ENCODE results near the gene NEURL1B. TPM values are rescaled to one million over a fixed set of nuclear protein-coding genes. Genes with fewer than 3 reads are reported as not detected.

NEURL1B gene
- total and polyA plus RNA-seq, 2 experiments from 2014 or later, result 0.65 to 5.8 TPM

- DNase-seq (ENCODE audit: low spot score), result peak; percentile 71
- H4K20me1 ChIP-seq (ENCODE audit: insufficient read depth, poor library complexity, severe bottlenecking), result no peaks in the 10 kb centered on the region
- H3K4me1 ChIP-seq (ENCODE audit: insufficient read depth), result peaks cover 24% of the 10 kb centered on the region
- H3K79me2 ChIP-seq, result no peaks in the 10 kb centered on the region
- 9% methylated on average over 19 of the region's 22 CpGs for whole genome bisulfite sequencing (ENCODE audit: low lambda C conversion rate, missing lambda C conversion rate)
- peak overlapping the region; percentile 75 for H3K27ac ChIP-seq
- no peaks in the 10 kb centered on the region for H3K9me3 ChIP-seq (ENCODE audit: low read depth)
- no peak overlapping the region for H3K4me3 ChIP-seq
- H3K36me3 ChIP-seq (replicated peaks; ENCODE audit: insufficient read depth, low read depth), result no peaks in the 10 kb centered on the region
- no peaks in the 10 kb centered on the region for H3K27me3 ChIP-seq
- peak overlapping the region; percentile 71 for H3K4me2 ChIP-seq
- peak overlapping the region; percentile 47 for H2AFZ ChIP-seq
- TF ChIP-seq EZH2 (IDR thresholded peaks at IDR 0.05; ENCODE audit: borderline replicate concordance), result no peak
- TF ChIP-seq EZH2phosphoT487 (IDR thresholded peaks at IDR 0.05; ENCODE audit: low read depth, severe bottlenecking, unreplicated experiment), result no peak
- no peak for TF ChIP-seq CTCF (IDR thresholded peaks at IDR 0.05; ENCODE audit: poor library complexity)
- H3K9me2 ChIP-seq (replicated peaks; ENCODE audit: insufficient read depth), result no peaks in the 10 kb centered on the region
Measured at GRCh38 chr5:172700365-172701290, 59.6 kb downstream of the NEURL1B start.

- H3K36me3 ChIP-seq (replicated peaks; ENCODE audit: insufficient read depth, low read depth), result no peaks in the 10 kb centered on the region
- DNase-seq (ENCODE audit: low spot score), result no peak
- no peak overlapping the region for H3K4me3 ChIP-seq
- H2AFZ ChIP-seq, result no peak overlapping the region
- H3K9me2 ChIP-seq (replicated peaks; ENCODE audit: insufficient read depth), result no peaks in the 10 kb centered on the region
- no peaks in the 10 kb centered on the region for H3K27me3 ChIP-seq
- peaks cover 24% of the 10 kb centered on the region for H3K4me1 ChIP-seq (ENCODE audit: insufficient read depth)
- no peaks in the 10 kb centered on the region for H3K9me3 ChIP-seq (ENCODE audit: low read depth)
- H4K20me1 ChIP-seq (ENCODE audit: insufficient read depth, poor library complexity, severe bottlenecking), result no peaks in the 10 kb centered on the region
- H3K79me2 ChIP-seq, result no peaks in the 10 kb centered on the region
- peak overlapping the region; percentile 71 for H3K4me2 ChIP-seq
- 51% methylated on average over 5 of the region's 5 CpGs for WGBS (ENCODE audit: low lambda C conversion rate, missing lambda C conversion rate)
- TF ChIP-seq EZH2phosphoT487 (IDR thresholded peaks at IDR 0.05; ENCODE audit: low read depth, severe bottlenecking, unreplicated experiment), result no peak
- TF ChIP-seq EZH2 (IDR thresholded peaks at IDR 0.05; ENCODE audit: borderline replicate concordance), result no peak
- no peak for TF ChIP-seq CTCF (IDR thresholded peaks at IDR 0.05; ENCODE audit: poor library complexity)
- H3K27ac ChIP-seq, result peak overlapping the region; percentile 8
Measured at GRCh38 chr5:172701291-172701656, 60.2 kb downstream of the NEURL1B start.

GRCh38 chr5:172703952-172704351 is 62.9 kb downstream of the NEURL1B start:
- no peak overlapping the region for H3K4me3 ChIP-seq
- TF ChIP-seq CTCF (IDR thresholded peaks at IDR 0.05; ENCODE audit: poor library complexity), result no peak
- no peak for TF ChIP-seq EZH2phosphoT487 (IDR thresholded peaks at IDR 0.05; ENCODE audit: low read depth, severe bottlenecking, unreplicated experiment)
- no peak for TF ChIP-seq EZH2 (IDR thresholded peaks at IDR 0.05; ENCODE audit: borderline replicate concordance)
- H3K9me3 ChIP-seq (ENCODE audit: low read depth), result no peaks in the 10 kb centered on the region
- DNase-seq (ENCODE audit: low spot score), result no peak
- H3K27me3 ChIP-seq, result no peaks in the 10 kb centered on the region
- H3K27ac ChIP-seq, result no peak overlapping the region
- 85% methylated on average over 7 of the region's 7 CpGs for WGBS (ENCODE audit: low lambda C conversion rate, missing lambda C conversion rate)
- peaks cover 16% of the 10 kb centered on the region for H3K4me1 ChIP-seq (ENCODE audit: insufficient read depth)
- no peaks in the 10 kb centered on the region for H4K20me1 ChIP-seq (ENCODE audit: insufficient read depth, poor library complexity, severe bottlenecking)
- H3K36me3 ChIP-seq (replicated peaks; ENCODE audit: insufficient read depth, low read depth), result no peaks in the 10 kb centered on the region
- H3K9me2 ChIP-seq (replicated peaks; ENCODE audit: insufficient read depth), result no peaks in the 10 kb centered on the region
- no peak overlapping the region for H2AFZ ChIP-seq
- no peak overlapping the region for H3K4me2 ChIP-seq
- no peaks in the 10 kb centered on the region for H3K79me2 ChIP-seq

All from hepatocyte (in vitro differentiated cells).